H1 (cell line): ENCODE results near the gene ASCL2. TPM values are rescaled to one million over a fixed set of nuclear protein-coding genes. Genes with fewer than 3 reads are reported as not detected.

Source experiments
- CTCF ChIA-PET: fragments of 300-600 bp; sonication (Branson Sonifier 250); formaldehyde crosslinking; loops from one replicate; lab custom pipeline; 2021; ENCODE audit not compliant: partially characterized antibody; lab: Charles Lee
- POLR2A ChIA-PET: fragments of 300-600 bp; sonication (Branson Sonifier 250); formaldehyde crosslinking; loops from one replicate; lab custom pipeline; 2021; ENCODE audit warnings: inconsistent platforms; ENCODE audit not compliant: partially characterized antibody; lab: Charles Lee
- DNase-seq, 2 experiments: peaks; one replicate each; pipeline versions ENCODE4 v3.0.0 to v3.0.0-alpha.2; 2010 to 2022; ENCODE audit warnings: low spot score in 2 of 2, low read depth in 1 of 2, mixed read lengths in 1 of 2
- FAIRE-seq: peaks from 2 replicates; lab custom pipeline; 2011; peaks lifted over from hg19 to GRCh38; lab: Jason Lieb, UNC
- H2AFZ ChIP-seq: 2 replicates; pipeline ENCODE4 v1.8.1; 2012; ENCODE audit warnings: low read length, inconsistent platforms
- H2AK5ac ChIP-seq: 2 replicates; pipeline ENCODE4 v1.6.1; 2013; ENCODE audit warnings: low read depth, low read length
- H2BK120ac ChIP-seq: replicated peaks from 2 replicates; pipeline ENCODE3; 2013; ENCODE audit warnings: low read depth, low read length, inconsistent platforms
- H2BK12ac ChIP-seq: 2 replicates; pipeline ENCODE4 v1.6.1; 2013; ENCODE audit warnings: low read depth, low read length
- H2BK15ac ChIP-seq: 2 replicates; pipeline ENCODE4 v1.6.1; 2013; ENCODE audit warnings: low read length
- H2BK20ac ChIP-seq: 2 replicates; pipeline ENCODE4 v1.6.1; 2013; ENCODE audit warnings: low read length
- H2BK5ac ChIP-seq: 2 replicates; pipeline ENCODE4 v1.6.1; 2013; ENCODE audit warnings: low read depth, low read length
- H3K14ac ChIP-seq: 2 replicates; pipeline ENCODE4 v1.6.1; 2013; ENCODE audit warnings: inconsistent platforms; ENCODE audit not compliant: insufficient read length
- H3K18ac ChIP-seq: 2 replicates; pipeline ENCODE4 v1.6.1; 2013; ENCODE audit warnings: low read length; ENCODE audit errors: extremely low read depth
- H3K23ac ChIP-seq: 2 replicates; pipeline ENCODE4 v1.6.1; 2013; ENCODE audit warnings: inconsistent platforms; ENCODE audit not compliant: insufficient read length
- H3K23me2 ChIP-seq: 2 replicates; pipeline ENCODE4 v1.6.1; 2013; ENCODE audit warnings: low read depth, low read length
- H3K27ac ChIP-seq: 2 replicates; pipeline ENCODE4 v1.6.1; 2011; ENCODE audit warnings: low read depth, low read length, inconsistent platforms
- H3K27me3 ChIP-seq, 4 experiments: replicated peaks in 1 of 4; 1 replicate in 1 of 4; 2 replicates in 3 of 4; pipeline versions ENCODE4 v1.6.1 to v1.8.1; 2011 to 2013; ENCODE audit warnings: low read length in 3 of 4, mild to moderate bottlenecking in 3 of 4, inconsistent platforms in 2 of 4, mixed read lengths in 2 of 4, moderate library complexity in 1 of 4; ENCODE audit not compliant: control insufficient read depth in 3 of 4, insufficient read depth in 3 of 4; ENCODE audit errors: extremely low read depth in 1 of 4
- H3K36me3 ChIP-seq, 4 experiments: 2 replicates each; pipeline versions ENCODE4 v1.6.1 to v1.8.1; 2011 to 2013; ENCODE audit warnings: mild to moderate bottlenecking in 4 of 4, low read length in 3 of 4, moderate library complexity in 2 of 4, control low read depth in 1 of 4, inconsistent platforms in 1 of 4; ENCODE audit not compliant: insufficient read depth in 4 of 4, control insufficient read depth in 2 of 4
- H3K4ac ChIP-seq: replicated peaks from 2 replicates; pipeline ENCODE3; 2013; ENCODE audit warnings: low read length, low read depth, mixed read lengths, inconsistent platforms; ENCODE audit not compliant: insufficient read length
- H3K4me1 ChIP-seq, 4 experiments: replicated peaks in 1 of 4; 1 replicate in 1 of 4; 2 replicates in 3 of 4; pipeline versions ENCODE4 v1.6.1 to v1.8.1; 2011 to 2013; ENCODE audit warnings: low read length in 3 of 4, inconsistent platforms in 2 of 4, mixed read lengths in 1 of 4; ENCODE audit not compliant: insufficient read depth in 4 of 4, control insufficient read depth in 3 of 4
- H3K4me2 ChIP-seq, 2 experiments: 2 replicates each; pipeline versions ENCODE4 v1.6.1 to v1.8.1; 2011 to 2013; ENCODE audit warnings: low read depth in 2 of 2, low read length in 2 of 2, control low read depth in 1 of 2, inconsistent platforms in 1 of 2, mild to moderate bottlenecking in 1 of 2; ENCODE audit not compliant: insufficient read depth in 1 of 2
- H3K4me3 ChIP-seq, 4 experiments: fragments of 200-600, 300-600 bp in 1 of 4; sonication (generic), shearing (Covaris generic), sonication (Bioruptor Twin) in 1 of 4; 2 replicates each; pipeline versions ENCODE4 v1.5.1 to v1.8.1; 2011 to 2016; ENCODE audit warnings: low read length in 4 of 4, low read depth in 3 of 4, control low read depth in 2 of 4, inconsistent platforms in 2 of 4, mild to moderate bottlenecking in 2 of 4, mixed read lengths in 1 of 4, moderate library complexity in 1 of 4; ENCODE audit not compliant: insufficient read depth in 2 of 4; ENCODE audit errors: extremely low read depth in 1 of 4
- H3K56ac ChIP-seq: replicated peaks from 2 replicates; pipeline ENCODE3; 2013; ENCODE audit warnings: low read depth, mild to moderate bottlenecking, mixed read lengths, low read length, inconsistent platforms; ENCODE audit not compliant: insufficient read length
- H3K79me1 ChIP-seq: 2 replicates; pipeline ENCODE4 v1.6.1; 2013; ENCODE audit warnings: low read depth, low read length, control low read depth
- H3K79me2 ChIP-seq, 2 experiments: 2 replicates each; pipeline versions ENCODE4 v1.6.1 to v1.8.1; 2012 to 2013; ENCODE audit warnings: low read length in 2 of 2, mild to moderate bottlenecking in 2 of 2, inconsistent platforms in 1 of 2; ENCODE audit not compliant: insufficient read depth in 2 of 2, control insufficient read depth in 1 of 2
- H3K9ac ChIP-seq, 4 experiments: replicated peaks in 1 of 4; 1 replicate in 1 of 4; 2 replicates in 3 of 4; pipeline versions ENCODE4 v1.6.1 to v1.8.1; 2011 to 2013; ENCODE audit warnings: low read depth in 3 of 4, low read length in 3 of 4, control low read depth in 2 of 4, mild to moderate bottlenecking in 2 of 4, moderate library complexity in 2 of 4, inconsistent platforms in 1 of 4; ENCODE audit errors: extremely low read depth in 1 of 4
- H3K9me3 ChIP-seq, 2 experiments: 2 replicates each; pipeline versions ENCODE4 v1.6.1 to v1.8.1; 2012 to 2013; ENCODE audit warnings: mild to moderate bottlenecking in 2 of 2, moderate library complexity in 2 of 2, control low read depth in 1 of 2, inconsistent platforms in 1 of 2, low read depth in 1 of 2, low read length in 1 of 2, mixed read lengths in 1 of 2; ENCODE audit not compliant: insufficient read depth in 2 of 2
- H4K20me1 ChIP-seq, 2 experiments: replicated peaks in 1 of 2; 2 replicates each; pipeline versions ENCODE3 to v1.8.1; 2011 to 2013; ENCODE audit warnings: inconsistent platforms in 2 of 2, low read length in 2 of 2, mild to moderate bottlenecking in 1 of 2; ENCODE audit not compliant: insufficient read depth in 2 of 2, control insufficient read depth in 1 of 2
- H4K5ac ChIP-seq: 2 replicates; pipeline ENCODE4 v1.6.1; 2013; ENCODE audit warnings: low read length, low read depth, mixed read lengths, inconsistent platforms; ENCODE audit not compliant: insufficient read length
- H4K8ac ChIP-seq: 2 replicates; pipeline ENCODE4 v1.8.0; 2013; ENCODE audit warnings: mild to moderate bottlenecking, moderate library complexity, low read length, inconsistent platforms; ENCODE audit not compliant: insufficient read depth; ENCODE audit errors: extremely low read depth
- H4K91ac ChIP-seq: replicated peaks from 2 replicates; pipeline ENCODE3; 2013; ENCODE audit warnings: low read length, mixed read lengths, inconsistent platforms; ENCODE audit not compliant: insufficient read length
- BRCA1 ChIP-seq: IDR thresholded peaks from 2 replicates; pipeline ENCODE4 v1.6.1; 2012; ENCODE audit warnings: low read depth, low read length, improper control_type of control experiment
- CHD1 ChIP-seq: IDR thresholded peaks from 2 replicates; pipeline ENCODE4 v1.6.1; 2012; ENCODE audit warnings: low read depth, low read length, improper control_type of control experiment
- GABPA ChIP-seq: IDR thresholded peaks from 2 replicates; pipeline ENCODE4 v1.6.1; 2011; ENCODE audit warnings: mild to moderate bottlenecking, low read length, moderate library complexity, borderline replicate concordance; ENCODE audit not compliant: insufficient read depth
- NRF1 ChIP-seq: IDR thresholded peaks from 2 replicates; pipeline ENCODE4 v1.6.1; 2011; ENCODE audit warnings: mild to moderate bottlenecking, low read depth, low read length, improper control_type of control experiment
- PHF8 ChIP-seq: fragments of 200-600 bp; sonication (generic); conservative IDR thresholded peaks from 2 replicates; pipeline ENCODE4 v1.7.1; 2012; ENCODE audit warnings: low read depth, mild to moderate bottlenecking, inconsistent platforms, low read length, moderate library complexity
- SAP30 ChIP-seq: fragments of 300-600 bp; sonication (generic); IDR thresholded peaks from 2 replicates; pipeline ENCODE4 v1.7.1; 2012; ENCODE audit warnings: low read length, moderate library complexity, mild to moderate bottlenecking, inconsistent platforms; ENCODE audit not compliant: insufficient read depth, insufficient replicate concordance
- SP1 ChIP-seq: IDR thresholded peaks from 2 replicates; pipeline ENCODE4 v1.6.1; 2011; ENCODE audit warnings: low read depth, low read length
- SUZ12 ChIP-seq: fragments of 200-600 bp; sonication (generic); IDR thresholded peaks from 2 replicates; pipeline ENCODE4 v1.6.1; 2012; ENCODE audit warnings: mild to moderate bottlenecking, inconsistent platforms, low read length, moderate library complexity, mixed read lengths
- TAF7 ChIP-seq: optimal IDR thresholded peaks from 2 replicates; pipeline ENCODE3; 2011; ENCODE audit warnings: low read depth, mild to moderate bottlenecking, inconsistent platforms, low read length, moderate library complexity, borderline replicate concordance
- ZNF274 ChIP-seq: IDR thresholded peaks from 2 replicates; pipeline ENCODE4 v1.7.0; 2012; ENCODE audit warnings: low read length, borderline replicate concordance; ENCODE audit errors: extremely low read depth
- WGBS, 2 experiments: shearing (Covaris generic) in 1 of 2; methylation state at CpG; one replicate each; pipeline versions ENCODE4 v1.1.6 to v1.1.7; 2013 to 2015; ENCODE audit warnings: low lambda C conversion rate in 2 of 2, mixed read lengths in 2 of 2, inconsistent platforms in 1 of 2, low coverage in 1 of 2, missing lambda C conversion rate in 1 of 2; ENCODE audit not compliant: insufficient replicate concordance in 2 of 2, insufficient coverage in 1 of 2, insufficient read length in 1 of 2; ENCODE audit errors: extremely low coverage in 1 of 2, missing lambda C conversion rate in 1 of 2; 5-methylcytosine and 5-hydroxymethylcytosine counted together
- polyA plus RNA-seq, 7 experiments: library from polyadenylated mRNA; depleted of rRNA in 3 of 7; stranded (reverse) in 5 of 7; unstranded in 2 of 7; fragments of >200 nt in 5 of 7; fragments of 200-250 nt in 2 of 7; gene quantifications; 1 replicate in 5 of 7; 2 replicates in 1 of 7; 4 replicates in 1 of 7; pipeline versions ENCODE4 v1.2.1 to v1.2.3, GENCODE V29; 2011 to 2013; ENCODE audit warnings: missing spikeins in 2 of 7, mixed read lengths in 2 of 7
- total RNA-seq: library from RNA; stranded (reverse); fragmentation: NEBNext Ultra II Directional; extraction: Animal tissue kit (Norgen Biotek cat#: 25700); gene quantifications from 2 replicates; pipeline ENCODE4 v1.2.1, GENCODE V29; 2021
- TF ChIP-seq, protein P1 (sequence below): IDR thresholded peaks from 2 replicates; pipeline ENCODE4 v1.6.1; 2012; ENCODE audit warnings: inconsistent platforms
- TF ChIP-seq, protein P2 (sequence below): IDR thresholded peaks from 2 replicates; pipeline ENCODE4 v1.6.1; 2012; ENCODE audit warnings: inconsistent platforms

ASCL2 gene
- total and polyA plus RNA-seq, 2 of the 8 experiments (the other 6 are each of a cell fraction or from before 2014, with no cell fraction given), result 0.51 to 0.56 TPM

- no peak overlapping the region for H2AK5ac ChIP-seq
These were observed 18.4 kb downstream of the ASCL2 start for GRCh38 chr11:2252018-2252417.

More at GRCh38 chr11:2252018-2252417, 18.4 kb downstream of the ASCL2 start:
- ChIA-PET POLR2A (no interaction called here), CTCF (interaction anchor here (1.2 kb wide), 1 partner anchor 16 kb away, joined by 5 read pairs; no protein-coding TSS in a partner anchor)
- Histone ChIP-seq H3K4ac (no peak overlapping the region), H4K8ac (no peak overlapping the region), H3K79me2 (no peaks in the 10 kb centered on the region), H3K4me3 (no peak overlapping the region), H3K9me3 (no peaks in the 10 kb centered on the region), H2BK20ac (no peak overlapping the region), H2AFZ (no peak overlapping the region), H3K9ac (no peak overlapping the region), H3K23me2 (no peaks in the 10 kb centered on the region), H3K27ac (no peak overlapping the region), H4K20me1 (no peaks in the 10 kb centered on the region), H2BK12ac (no peak overlapping the region), H3K79me1 (no peaks in the 10 kb centered on the region), H3K23ac (no peak overlapping the region), H2BK5ac (no peak overlapping the region), H4K91ac (no peak overlapping the region), H3K18ac (no peak overlapping the region), H3K4me1 (no peaks in the 10 kb centered on the region), H3K4me2 (no peak overlapping the region), H2BK120ac (no peak overlapping the region), H3K27me3 (no peaks in the 10 kb centered on the region; a peak in 2 of 7 replicates), H3K56ac (no peak overlapping the region), H4K5ac (no peak overlapping the region), H3K14ac (no peak overlapping the region), H3K36me3 (no peaks in the 10 kb centered on the region), H2BK15ac (no peak overlapping the region)
- no peak for FAIRE-seq
- no peak for DNase-seq
- WGBS, 2 experiments, result 94% methylated on average over 6 of the region's 6 CpGs; no CpG with 5 or more reads in 1 of the 2 experiments
- TF ChIP-seq GABPA, result no peak
- TF ChIP-seq NRF1, result no peak
- TF ChIP-seq BRCA1, result no peak
- TF ChIP-seq CHD1, result no peak
- TF ChIP-seq SAP30, result no peak
- TF ChIP-seq PHF8, result no peak
- TF ChIP-seq, protein P1, sequence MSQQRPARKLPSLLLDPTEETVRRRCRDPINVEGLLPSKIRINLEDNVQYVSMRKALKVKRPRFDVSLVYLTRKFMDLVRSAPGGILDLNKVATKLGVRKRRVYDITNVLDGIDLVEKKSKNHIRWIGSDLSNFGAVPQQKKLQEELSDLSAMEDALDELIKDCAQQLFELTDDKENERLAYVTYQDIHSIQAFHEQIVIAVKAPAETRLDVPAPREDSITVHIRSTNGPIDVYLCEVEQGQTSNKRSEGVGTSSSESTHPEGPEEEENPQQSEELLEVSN, result no peak
- TF ChIP-seq, protein P2, sequence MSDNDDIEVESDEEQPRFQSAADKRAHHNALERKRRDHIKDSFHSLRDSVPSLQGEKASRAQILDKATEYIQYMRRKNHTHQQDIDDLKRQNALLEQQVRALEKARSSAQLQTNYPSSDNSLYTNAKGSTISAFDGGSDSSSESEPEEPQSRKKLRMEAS, result no peak
- no peak for TF ChIP-seq SUZ12
- TF ChIP-seq SP1, result no peak
- TF ChIP-seq ZNF274, result no peak
- TF ChIP-seq TAF7, result no peak
